Vagina (tissue), 2 donors: ENCODE measurements around the gene PM20D2. TPM values are rescaled to one million over a fixed set of nuclear protein-coding genes. Genes with fewer than 3 reads are reported as not detected.

ENCODE experiments used
- DNase-seq, 2 donors: peaks; one replicate each; pipeline ENCODE4 v3.0.0-alpha.2; 2017; ENCODE audit errors: extremely low spot score in 2 of 2
- H3K27ac ChIP-seq: fragments of 200-600 bp; sonication (generic); one replicate; pipeline ENCODE4 v1.5.1; 2019
- H3K27me3 ChIP-seq: fragments of 200-600 bp; sonication (generic); one replicate; pipeline ENCODE4 v1.5.1; 2019
- H3K36me3 ChIP-seq, 2 donors: fragments of 200-600 bp; sonication (generic); one replicate each; pipeline ENCODE4 v1.5.1; 2017 to 2019
- H3K4me1 ChIP-seq: fragments of 200-600 bp; sonication (generic); one replicate; pipeline ENCODE4 v1.5.1; 2019
- H3K4me3 ChIP-seq, 2 donors: fragments of 200-600 bp; sonication (generic); 1 replicate in 1 of 2; 2 replicates in 1 of 2; pipeline ENCODE4 v1.5.1; 2016 to 2019
- H3K9me3 ChIP-seq: fragments of 200-600 bp; sonication (generic); one replicate; pipeline ENCODE4 v1.5.1; 2019
- POLR2A ChIP-seq, 2 donors: fragments of 450-650 bp; IDR thresholded peaks; one replicate each; pipeline ENCODE4 v1.6.1; 2017; ENCODE audit warnings: antibody characterized with exemption in 2 of 2, mild to moderate bottlenecking in 2 of 2, moderate library complexity in 2 of 2
- POLR2AphosphoS5 ChIP-seq, 2 donors: sonication (generic); formaldehyde crosslinking; IDR thresholded peaks; one replicate each; pipeline ENCODE4 v1.9.0; 2017; ENCODE audit warnings: antibody characterized with exemption in 2 of 2, mild to moderate bottlenecking in 2 of 2, low read depth in 1 of 2; ENCODE audit not compliant: insufficient read depth in 1 of 2
- intact Hi-C: fragments of 100-400 bp; cut with DNase I; formaldehyde crosslinking; loops from one replicate; pipeline ENCODE4 v1.15.1; 2023
- total RNA-seq: library from RNA; depleted of rRNA; stranded (reverse); fragments of >200 nt; gene quantifications from one replicate; pipeline ENCODE4 v1.2.3, GENCODE V29; 2016
- TF ChIP-seq, protein P1 (sequence below), 3 experiments: fragments of 450-650 bp in 2 of 3; fragments of 200-600 bp in 1 of 3; sonication (generic) in 1 of 3; IDR thresholded peaks; one replicate each; pipeline ENCODE4 v1.5.1; 2017 to 2019; ENCODE audit warnings: antibody characterized with exemption in 3 of 3, mild to moderate bottlenecking in 2 of 3, moderate library complexity in 2 of 3

The PM20D2 gene
- total RNA-seq, 1 donor from 2014 or later, result 14.0 TPM

GRCh38 chr6:89180112-89180511 is 34.3 kb downstream of the PM20D2 start:
- no peaks in the 10 kb centered on the region for H3K4me1 ChIP-seq
- H3K4me3 ChIP-seq, result no peak overlapping the region
- no peak overlapping the region for H3K27ac ChIP-seq
- no peak for DNase-seq
- intact Hi-C loops, result no loop called here
- H3K36me3 ChIP-seq, result no peaks in the 10 kb centered on the region
- no peak for TF ChIP-seq POLR2AphosphoS5 (IDR thresholded peaks at IDR 0.05; ENCODE audit: insufficient read depth in 1 of 2, low read depth in 1 of 2)
- TF ChIP-seq, protein P1, sequence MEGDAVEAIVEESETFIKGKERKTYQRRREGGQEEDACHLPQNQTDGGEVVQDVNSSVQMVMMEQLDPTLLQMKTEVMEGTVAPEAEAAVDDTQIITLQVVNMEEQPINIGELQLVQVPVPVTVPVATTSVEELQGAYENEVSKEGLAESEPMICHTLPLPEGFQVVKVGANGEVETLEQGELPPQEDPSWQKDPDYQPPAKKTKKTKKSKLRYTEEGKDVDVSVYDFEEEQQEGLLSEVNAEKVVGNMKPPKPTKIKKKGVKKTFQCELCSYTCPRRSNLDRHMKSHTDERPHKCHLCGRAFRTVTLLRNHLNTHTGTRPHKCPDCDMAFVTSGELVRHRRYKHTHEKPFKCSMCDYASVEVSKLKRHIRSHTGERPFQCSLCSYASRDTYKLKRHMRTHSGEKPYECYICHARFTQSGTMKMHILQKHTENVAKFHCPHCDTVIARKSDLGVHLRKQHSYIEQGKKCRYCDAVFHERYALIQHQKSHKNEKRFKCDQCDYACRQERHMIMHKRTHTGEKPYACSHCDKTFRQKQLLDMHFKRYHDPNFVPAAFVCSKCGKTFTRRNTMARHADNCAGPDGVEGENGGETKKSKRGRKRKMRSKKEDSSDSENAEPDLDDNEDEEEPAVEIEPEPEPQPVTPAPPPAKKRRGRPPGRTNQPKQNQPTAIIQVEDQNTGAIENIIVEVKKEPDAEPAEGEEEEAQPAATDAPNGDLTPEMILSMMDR (IDR thresholded peaks at IDR 0.05), result no peak
- TF ChIP-seq POLR2A (IDR thresholded peaks at IDR 0.05), result no peak
- no peaks in the 10 kb centered on the region for H3K27me3 ChIP-seq
- no peaks in the 10 kb centered on the region for H3K9me3 ChIP-seq

- Histone ChIP-seq H3K36me3 (no peaks in the 10 kb centered on the region), H3K4me3 (no peak overlapping the region), H3K27ac (no peak overlapping the region), H3K4me1 (no peaks in the 10 kb centered on the region), H3K9me3 (no peaks in the 10 kb centered on the region), H3K27me3 (no peaks in the 10 kb centered on the region)
- no peak for DNase-seq
- TF ChIP-seq, protein P1 (IDR thresholded peaks at IDR 0.05), result no peak
- TF ChIP-seq POLR2A (IDR thresholded peaks at IDR 0.05) (no peak), POLR2AphosphoS5 (IDR thresholded peaks at IDR 0.05; ENCODE audit: insufficient read depth in 1 of 2, low read depth in 1 of 2) (no peak)
- intact Hi-C loops, result no loop called here
These were observed 35.1 kb downstream of the PM20D2 start for GRCh38 chr6:89180971-89181370.

DNA sequence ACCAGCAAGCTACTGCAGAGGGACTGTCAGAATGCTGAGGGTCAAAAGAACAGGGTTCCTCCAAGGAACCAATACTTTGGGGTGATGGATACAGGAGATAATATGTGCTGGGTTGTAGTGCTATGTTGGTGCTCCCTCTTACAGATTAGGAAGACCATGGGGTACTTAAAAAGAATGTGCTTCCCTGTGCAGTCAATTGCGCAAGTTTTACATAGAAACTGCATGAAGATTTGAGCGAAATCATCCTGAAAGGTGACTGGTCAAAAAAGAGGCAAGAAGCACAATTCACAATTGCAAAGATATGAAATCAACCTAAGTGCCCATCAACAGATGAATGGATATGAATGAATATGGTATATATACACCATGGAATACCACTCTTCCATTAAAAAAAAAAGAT is 37.4 kb downstream of the PM20D2 start:
- no peak overlapping the region for H3K4me3 ChIP-seq
- H3K4me1 ChIP-seq, result no peaks in the 10 kb centered on the region
- DNase-seq, result no peak
- no peaks in the 10 kb centered on the region for H3K36me3 ChIP-seq
- no peaks in the 10 kb centered on the region for H3K27me3 ChIP-seq
- no peaks in the 10 kb centered on the region for H3K9me3 ChIP-seq
- intact Hi-C loops, result no loop called here
- TF ChIP-seq, protein P1 (IDR thresholded peaks at IDR 0.05), result no peak
- no peak for TF ChIP-seq POLR2A (IDR thresholded peaks at IDR 0.05)
- TF ChIP-seq POLR2AphosphoS5 (IDR thresholded peaks at IDR 0.05; ENCODE audit: insufficient read depth in 1 of 2, low read depth in 1 of 2), result no peak
- no peak overlapping the region for H3K27ac ChIP-seq

GRCh38 chr6:89184344-89184743 is 38.5 kb downstream of the PM20D2 start:
- no peak for TF ChIP-seq POLR2AphosphoS5 (IDR thresholded peaks at IDR 0.05; ENCODE audit: insufficient read depth in 1 of 2, low read depth in 1 of 2)
- TF ChIP-seq, protein P1 (IDR thresholded peaks at IDR 0.05), result no peak
- no peak for TF ChIP-seq POLR2A (IDR thresholded peaks at IDR 0.05)
- H3K4me1 ChIP-seq, result no peaks in the 10 kb centered on the region
- no peak overlapping the region for H3K4me3 ChIP-seq
- no peaks in the 10 kb centered on the region for H3K9me3 ChIP-seq
- H3K36me3 ChIP-seq, result no peaks in the 10 kb centered on the region
- DNase-seq, result no peak
- no peak overlapping the region for H3K27ac ChIP-seq
- H3K27me3 ChIP-seq, result no peaks in the 10 kb centered on the region
- intact Hi-C loops, result no loop called here

DNA sequence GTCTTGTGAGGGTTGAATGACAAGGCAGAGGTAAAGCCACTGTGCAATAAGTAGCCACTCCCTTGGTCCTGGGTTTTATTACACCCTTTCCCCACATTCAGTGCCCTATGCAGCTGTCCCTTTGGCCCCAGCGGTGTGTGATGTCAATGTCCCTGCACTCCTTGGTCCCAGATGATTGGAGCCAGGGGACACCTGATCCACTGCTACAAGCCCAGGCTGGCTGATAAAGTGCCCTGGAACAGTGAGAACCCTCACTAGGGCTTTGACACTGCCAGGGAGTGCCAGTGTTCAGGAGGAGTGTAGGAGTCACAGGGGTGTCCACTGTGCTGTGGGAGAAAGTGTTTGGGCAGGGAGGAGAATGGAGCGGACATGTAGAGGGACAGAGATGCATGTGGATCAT is 40.9 kb downstream of the PM20D2 start:
- TF ChIP-seq POLR2AphosphoS5 (IDR thresholded peaks at IDR 0.05; ENCODE audit: insufficient read depth in 1 of 2, low read depth in 1 of 2), result no peak
- TF ChIP-seq, protein P1 (IDR thresholded peaks at IDR 0.05), result no peak
- TF ChIP-seq POLR2A (IDR thresholded peaks at IDR 0.05), result no peak
- Histone ChIP-seq H3K4me3 (no peak overlapping the region), H3K36me3 (no peaks in the 10 kb centered on the region), H3K27ac (no peak overlapping the region), H3K9me3 (no peaks in the 10 kb centered on the region), H3K27me3 (no peaks in the 10 kb centered on the region), H3K4me1 (no peaks in the 10 kb centered on the region)
- DNase-seq, result no peak
- intact Hi-C loops, result no loop called here
